PC-9 (cell line): ENCODE measurements around the gene SPATA31C1.

Experiments used
- EZH2 ChIP-seq: fragments of 200-600 bp; sonication (generic); IDR thresholded peaks from 2 replicates; pipeline ENCODE4 v1.8.0; 2017; ENCODE audit warnings: antibody characterized with exemption, low read depth
- TF ChIP-seq, protein P1 (sequence below): fragments of 200-600 bp; sonication (generic); conservative IDR thresholded peaks from 2 replicates; pipeline ENCODE4 v1.6.1; 2017; ENCODE audit warnings: mixed run types, antibody characterized with exemption, mild to moderate bottlenecking, moderate library complexity

DNA sequence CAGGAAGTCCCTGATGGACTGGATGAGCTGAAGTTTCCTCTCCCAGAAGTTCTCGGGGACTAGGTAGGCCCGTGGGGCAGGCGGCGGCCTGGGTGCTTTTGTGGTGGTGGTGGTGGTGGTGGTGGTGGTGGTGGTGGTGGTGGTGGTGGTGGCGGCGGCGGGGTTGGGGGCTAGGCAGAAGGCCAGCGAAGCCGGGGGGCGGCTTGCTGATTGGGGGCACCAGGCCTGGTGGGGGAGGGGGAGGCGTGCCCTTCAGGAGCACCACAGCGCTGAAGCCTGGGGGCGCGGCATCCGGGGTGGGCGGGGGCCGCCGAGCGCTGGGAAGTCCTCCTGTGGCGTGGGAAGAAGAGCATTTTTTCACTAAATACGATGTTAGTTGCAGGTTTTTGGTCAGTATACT, 26.9 kb downstream of the SPATA31C1 start:
- TF ChIP-seq, protein P1, sequence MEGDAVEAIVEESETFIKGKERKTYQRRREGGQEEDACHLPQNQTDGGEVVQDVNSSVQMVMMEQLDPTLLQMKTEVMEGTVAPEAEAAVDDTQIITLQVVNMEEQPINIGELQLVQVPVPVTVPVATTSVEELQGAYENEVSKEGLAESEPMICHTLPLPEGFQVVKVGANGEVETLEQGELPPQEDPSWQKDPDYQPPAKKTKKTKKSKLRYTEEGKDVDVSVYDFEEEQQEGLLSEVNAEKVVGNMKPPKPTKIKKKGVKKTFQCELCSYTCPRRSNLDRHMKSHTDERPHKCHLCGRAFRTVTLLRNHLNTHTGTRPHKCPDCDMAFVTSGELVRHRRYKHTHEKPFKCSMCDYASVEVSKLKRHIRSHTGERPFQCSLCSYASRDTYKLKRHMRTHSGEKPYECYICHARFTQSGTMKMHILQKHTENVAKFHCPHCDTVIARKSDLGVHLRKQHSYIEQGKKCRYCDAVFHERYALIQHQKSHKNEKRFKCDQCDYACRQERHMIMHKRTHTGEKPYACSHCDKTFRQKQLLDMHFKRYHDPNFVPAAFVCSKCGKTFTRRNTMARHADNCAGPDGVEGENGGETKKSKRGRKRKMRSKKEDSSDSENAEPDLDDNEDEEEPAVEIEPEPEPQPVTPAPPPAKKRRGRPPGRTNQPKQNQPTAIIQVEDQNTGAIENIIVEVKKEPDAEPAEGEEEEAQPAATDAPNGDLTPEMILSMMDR: no peak
- TF ChIP-seq EZH2: no peak
